ENCODE results near the gene ONECUT3.

Gene ONECUT3

DNA sequence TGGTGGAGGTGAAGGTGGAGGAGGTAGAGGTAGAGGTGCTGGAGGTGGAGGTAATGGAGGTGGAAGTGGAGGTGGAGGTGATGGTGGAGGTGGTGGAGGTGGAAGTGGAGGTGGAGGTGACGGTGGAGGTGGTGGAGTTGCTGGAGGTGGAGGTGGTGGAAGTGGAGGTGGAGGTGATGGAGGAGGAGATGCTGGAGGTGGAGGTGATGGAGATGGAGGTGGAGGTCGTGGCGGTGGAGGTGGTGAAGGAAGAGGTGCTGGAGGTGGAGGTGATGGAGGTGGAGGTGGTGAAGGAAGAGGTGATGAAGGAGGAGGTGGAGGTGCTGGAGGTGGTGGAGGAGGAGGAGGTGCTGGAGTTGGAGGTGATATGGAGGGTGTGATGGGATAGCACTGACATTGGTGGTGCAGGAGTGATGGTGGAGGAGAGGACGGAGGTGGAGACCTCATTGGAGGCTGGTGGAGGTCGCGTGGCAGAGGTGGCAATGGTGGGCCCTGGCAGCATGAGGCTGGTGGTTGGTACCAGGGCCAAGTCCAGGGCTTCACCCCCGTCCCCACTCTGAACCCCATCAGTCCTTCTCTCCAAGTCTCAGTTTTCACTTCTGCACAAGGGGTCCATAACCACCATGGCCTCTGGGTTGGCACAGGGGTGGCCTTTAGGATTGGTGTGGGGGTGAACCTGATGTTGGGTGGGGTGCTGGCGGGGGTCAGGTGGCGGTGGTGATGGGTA, 15.8 kb downstream of the ONECUT3 start:
- H3K4me3 ChIP-seq (ENCODE audit: low read length) = no peak overlapping the region

GRCh38 chr19:1769645-1769985, 16.3 kb downstream of the ONECUT3 start:
- no peak overlapping the region for H3K4me3 ChIP-seq (ENCODE audit: low read length)
- no peaks in the 10 kb centered on the region for H3F3A ChIP-seq (ENCODE audit: insufficient read depth, low read length)
- H3K4me2 ChIP-seq (ENCODE audit: low read depth, low read length) = no peak overlapping the region
- no peaks in the 10 kb centered on the region for H3K9me3 ChIP-seq (replicated peaks; ENCODE audit: insufficient read depth, low read length)
- peaks cover 89% of the 10 kb centered on the region for H3K27me3 ChIP-seq (replicated peaks; ENCODE audit: insufficient read depth, low read length)
- H3K27ac ChIP-seq (ENCODE audit: low read length) = no peak overlapping the region
- no peaks in the 10 kb centered on the region for H3K79me2 ChIP-seq (ENCODE audit: low read length)
- no peak for DNase-seq
- no peaks in the 10 kb centered on the region for H3K9me2 ChIP-seq (replicated peaks; ENCODE audit: insufficient read depth, low read length)
- no peaks in the 10 kb centered on the region for H4K20me1 ChIP-seq (ENCODE audit: insufficient read depth, low read length)
- no peak overlapping the region for H3K9ac ChIP-seq (ENCODE audit: low read length)
- H3K36me3 ChIP-seq (replicated peaks; ENCODE audit: insufficient read depth, low read length) = no peaks in the 10 kb centered on the region
- H3K4me1 ChIP-seq (ENCODE audit: low read length) = no peaks in the 10 kb centered on the region
- H2AFZ ChIP-seq (ENCODE audit: low read length) = no peak overlapping the region
- TF ChIP-seq EZH2phosphoT487 (IDR thresholded peaks at IDR 0.05; ENCODE audit: low read length) (no peak), CTCF (IDR thresholded peaks at IDR 0.05; ENCODE audit: low read length) (no peak), EZH2 (optimal IDR thresholded peaks at IDR 0.05; ENCODE audit: low read depth, low read length) (no peak)

More for the DNA sequence above, 15.8 kb downstream of the ONECUT3 start:
- Histone ChIP-seq H3K9me2 (replicated peaks; ENCODE audit: insufficient read depth, low read length) (no peaks in the 10 kb centered on the region), H3K9ac (ENCODE audit: low read length) (no peak overlapping the region), H3K4me2 (ENCODE audit: low read depth, low read length) (no peak overlapping the region), H3K4me1 (ENCODE audit: low read length) (no peaks in the 10 kb centered on the region), H3F3A (ENCODE audit: insufficient read depth, low read length) (no peaks in the 10 kb centered on the region), H2AFZ (ENCODE audit: low read length) (no peak overlapping the region), H3K79me2 (ENCODE audit: low read length) (no peaks in the 10 kb centered on the region), H3K36me3 (replicated peaks; ENCODE audit: insufficient read depth, low read length) (no peaks in the 10 kb centered on the region), H3K27ac (ENCODE audit: low read length) (no peak overlapping the region), H3K9me3 (replicated peaks; ENCODE audit: insufficient read depth, low read length) (no peaks in the 10 kb centered on the region), H4K20me1 (ENCODE audit: insufficient read depth, low read length) (no peaks in the 10 kb centered on the region), H3K27me3 (replicated peaks; ENCODE audit: insufficient read depth, low read length) (peaks cover 89% of the 10 kb centered on the region)
- TF ChIP-seq EZH2phosphoT487 (IDR thresholded peaks at IDR 0.05; ENCODE audit: low read length) (no peak), CTCF (IDR thresholded peaks at IDR 0.05; ENCODE audit: low read length) (no peak), EZH2 (optimal IDR thresholded peaks at IDR 0.05; ENCODE audit: low read depth, low read length) (no peak)
- no peak for DNase-seq

DNA sequence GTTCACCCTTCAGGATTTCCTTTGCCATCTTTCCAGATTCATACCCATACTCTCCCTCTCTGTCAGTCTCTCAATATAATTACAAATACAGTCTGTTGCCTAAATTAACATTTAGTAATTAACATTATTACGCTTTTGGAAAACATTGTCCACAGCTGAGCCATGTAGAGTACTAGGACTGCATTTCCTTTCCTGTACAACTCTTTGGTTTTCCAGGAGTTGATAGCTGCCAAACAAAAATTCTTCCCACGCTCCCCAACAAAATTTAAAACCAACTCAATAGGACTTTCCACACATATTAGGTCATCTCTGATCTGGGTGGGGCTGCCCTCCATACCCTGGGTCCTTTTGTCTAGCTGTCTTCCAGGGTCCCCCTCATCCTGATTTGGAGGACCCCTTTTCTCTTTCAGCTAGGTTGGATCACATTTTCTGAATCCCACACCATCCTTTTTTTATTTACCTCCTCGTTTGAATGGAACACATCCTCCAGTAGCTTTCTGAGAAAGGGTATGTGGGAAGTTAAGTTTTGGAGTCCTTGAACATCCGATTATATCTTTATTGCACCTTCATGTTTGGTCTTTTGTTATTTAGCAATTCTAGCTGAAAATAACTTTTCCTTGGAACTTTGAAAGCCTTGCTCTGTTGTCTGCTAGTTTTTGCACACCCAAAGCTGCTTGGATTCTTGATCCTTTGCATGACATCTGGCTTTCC, 17.7 kb downstream of the ONECUT3 start:
- Histone ChIP-seq H3K27ac (ENCODE audit: low read length) (no peak overlapping the region), H3K4me2 (ENCODE audit: low read depth, low read length) (no peak overlapping the region), H2AFZ (ENCODE audit: low read length) (no peak overlapping the region), H3F3A (ENCODE audit: insufficient read depth, low read length) (no peaks in the 10 kb centered on the region), H4K20me1 (ENCODE audit: insufficient read depth, low read length) (no peaks in the 10 kb centered on the region), H3K9ac (ENCODE audit: low read length) (no peak overlapping the region), H3K79me2 (ENCODE audit: low read length) (no peaks in the 10 kb centered on the region), H3K4me3 (ENCODE audit: low read length) (no peak overlapping the region), H3K9me2 (replicated peaks; ENCODE audit: insufficient read depth, low read length) (no peaks in the 10 kb centered on the region), H3K36me3 (replicated peaks; ENCODE audit: insufficient read depth, low read length) (no peaks in the 10 kb centered on the region), H3K4me1 (ENCODE audit: low read length) (no peaks in the 10 kb centered on the region), H3K27me3 (replicated peaks; ENCODE audit: insufficient read depth, low read length) (peaks cover 89% of the 10 kb centered on the region), H3K9me3 (replicated peaks; ENCODE audit: insufficient read depth, low read length) (no peaks in the 10 kb centered on the region)
- no peak for TF ChIP-seq EZH2phosphoT487 (IDR thresholded peaks at IDR 0.05; ENCODE audit: low read length)
- TF ChIP-seq EZH2 (optimal IDR thresholded peaks at IDR 0.05; ENCODE audit: low read depth, low read length) = no peak
- TF ChIP-seq CTCF (IDR thresholded peaks at IDR 0.05; ENCODE audit: low read length) = no peak
- DNase-seq = no peak
